HCT116 (cell line): ENCODE measurements around the gene CLCF1. TPM values are rescaled to one million over a fixed set of nuclear protein-coding genes. Genes with fewer than 3 reads are reported as not detected.
A peak's percentile ranks its signal among the peaks of the same experiment; 100 is the strongest.

Experiments used
- ATAC-seq: fragments of 200-7000 bp; cut with Tn5 transposase; 2 replicates; pipeline ENCODE4 v1.9.1; 2020; ENCODE audit warnings: mild to moderate bottlenecking, moderate library complexity
- BruUV-seq: library from RNA; stranded (reverse); fragments of 400-500 nt; replicated peaks from 2 replicates; lab custom pipeline; 2021; lab: Mats Ljungman, UMichigan
- CTCF ChIA-PET: fragments of 300-600 bp; sonication (Branson Sonifier 250); formaldehyde crosslinking; loops from one replicate; lab custom pipeline; 2021; ENCODE audit warnings: antibody characterized with exemption; lab: Charles Lee
- POLR2A ChIA-PET: fragments of 300-600, 350-600 bp; sonication (Branson Sonifier 250); formaldehyde crosslinking; loops from one replicate; lab custom pipeline; 2021; ENCODE audit warnings: antibody characterized with exemption; lab: Charles Lee
- RAD21 ChIA-PET, 2 experiments: fragments of 300-600 bp; sonication (Branson Sonifier 250); formaldehyde crosslinking; loops; one replicate each; lab custom pipeline; 2023; ENCODE audit warnings: low total read pairs in 2 of 2; ENCODE audit not compliant: uncharacterized antibody in 2 of 2, unreplicated experiment in 2 of 2, low non-redundant PET in 1 of 2; lab: Charles Lee
- DNase-seq: peaks from one replicate; pipeline ENCODE4 v3.0.0-alpha.2; 2010; ENCODE audit warnings: low read depth, low spot score
- H2AFZ ChIP-seq: fragments of 200-600 bp; shearing (Covaris generic), sonication (generic); 2 replicates; pipeline ENCODE4 v1.6.1; 2017; ENCODE audit warnings: low read depth, mixed run types, mixed read lengths, antibody characterized with exemption, low read length; ENCODE audit not compliant: poor library complexity, severe bottlenecking
- H3K27ac ChIP-seq: 2 replicates; pipeline ENCODE4 v1.5.1; 2012; ENCODE audit warnings: low read depth, low read length
- H3K27me3 ChIP-seq: fragments of 200-600 bp; sonication (generic); 2 replicates; pipeline ENCODE4 v1.6.1; 2016; ENCODE audit warnings: mixed run types, low read length, mixed read lengths; ENCODE audit not compliant: insufficient read depth
- H3K36me3 ChIP-seq, 2 experiments: fragments of 200-500 bp in 1 of 2; fragments of 200-600 bp in 1 of 2; sonication (Bioruptor generic) in 1 of 2; sonication (generic) in 1 of 2; 2 replicates each; pipeline versions ENCODE4 v1.5.1 to v1.6.1; 2014 to 2016; ENCODE audit warnings: low read length in 2 of 2, inconsistent platforms in 1 of 2, mixed read lengths in 1 of 2, mixed run types in 1 of 2; ENCODE audit not compliant: insufficient read depth in 2 of 2, control insufficient read depth in 1 of 2
- H3K4me1 ChIP-seq, 2 experiments: fragments of 200-600 bp in 1 of 2; sonication (generic) in 1 of 2; 2 replicates each; pipeline versions ENCODE4 v1.5.1 to v1.6.1; 2012 to 2017; ENCODE audit warnings: low read length in 2 of 2, inconsistent platforms in 1 of 2, mild to moderate bottlenecking in 1 of 2, mixed read lengths in 1 of 2, mixed run types in 1 of 2, moderate library complexity in 1 of 2; ENCODE audit not compliant: insufficient read depth in 2 of 2, control insufficient read depth in 1 of 2
- H3K4me2 ChIP-seq: fragments of 200-600 bp; sonication (generic); 2 replicates; pipeline ENCODE4 v1.6.1; 2017; ENCODE audit warnings: mixed run types, low read length, mixed read lengths
- H3K4me3 ChIP-seq, 2 experiments: fragments of 200-600 bp in 1 of 2; sonication (generic) in 1 of 2; replicated peaks in 1 of 2; 2 replicates each; pipeline ENCODE4 v1.5.1; 2011 to 2016; ENCODE audit warnings: low read length in 2 of 2, control low read depth in 1 of 2, low read depth in 1 of 2, mild to moderate bottlenecking in 1 of 2, mixed read lengths in 1 of 2, mixed run types in 1 of 2
- H3K79me2 ChIP-seq: fragments of 200-600 bp; sonication (generic); 2 replicates; pipeline ENCODE4 v1.6.1; 2017; ENCODE audit warnings: mild to moderate bottlenecking, mixed run types, low read length, moderate library complexity, mixed read lengths; ENCODE audit not compliant: insufficient read depth
- H3K9ac ChIP-seq: fragments of 200-600 bp; sonication (generic); 2 replicates; pipeline ENCODE4 v1.6.1; 2016; ENCODE audit warnings: low read length, mixed read lengths
- H3K9me2 ChIP-seq: fragments of 200-600 bp; sonication (generic), shearing (Covaris generic); 2 replicates; pipeline ENCODE4 v1.6.1; 2017; ENCODE audit warnings: mixed run types, mild to moderate bottlenecking, moderate library complexity; ENCODE audit not compliant: insufficient read depth
- H3K9me3 ChIP-seq, 2 experiments: fragments of 200-500 bp in 1 of 2; fragments of 200-600 bp in 1 of 2; sonication (Bioruptor generic) in 1 of 2; sonication (generic) in 1 of 2; 2 replicates each; pipeline ENCODE4 v1.6.1; 2014 to 2017; ENCODE audit warnings: low read length in 2 of 2, mixed read lengths in 2 of 2, inconsistent platforms in 1 of 2, low read depth in 1 of 2, mild to moderate bottlenecking in 1 of 2, mixed run types in 1 of 2, moderate library complexity in 1 of 2; ENCODE audit not compliant: control insufficient read depth in 1 of 2, insufficient read depth in 1 of 2
- H4K20me1 ChIP-seq: fragments of 200-600 bp; sonication (generic), shearing (Covaris generic); 2 replicates; pipeline ENCODE4 v1.6.1; 2017; ENCODE audit warnings: mixed run types, mild to moderate bottlenecking, moderate library complexity; ENCODE audit not compliant: insufficient read depth
- EZH2 ChIP-seq: fragments of 200-600 bp; sonication (generic); IDR thresholded peaks from 2 replicates; pipeline ENCODE4 v1.6.1; 2017; ENCODE audit warnings: antibody characterized with exemption, mixed run types
- EZH2phosphoT487 ChIP-seq: fragments of 200-600 bp; IDR thresholded peaks from 2 replicates; pipeline ENCODE4 v1.6.1; 2018; ENCODE audit warnings: antibody characterized with exemption, borderline replicate concordance
- POLR2AphosphoS5 ChIP-seq: IDR thresholded peaks from 2 replicates; pipeline ENCODE4 v1.6.1; 2011; ENCODE audit warnings: mild to moderate bottlenecking, low read depth, low read length, moderate library complexity
- SIN3A ChIP-seq: IDR thresholded peaks from 2 replicates; pipeline ENCODE4 v1.6.1; 2012; ENCODE audit warnings: low read depth
- SP1 ChIP-seq: IDR thresholded peaks from 2 replicates; pipeline ENCODE4 v1.6.1; 2012; ENCODE audit warnings: low read depth
- intact Hi-C: fragments of 100-400 bp; cut with micrococcal nuclease; formaldehyde crosslinking; loops from 2 replicates; pipeline ENCODE4 v1.10.0; 2022
- total RNA-seq: library from RNA; stranded (reverse); gene quantifications from one replicate; pipeline ENCODE4 v1.2.1, GENCODE V29; 2021; ENCODE audit not compliant: unreplicated experiment

Gene CLCF1
- total RNA-seq, 1 experiment from 2014 or later = 12.2 TPM

- peaks cover 0 to 36% of the 10 kb centered on the region in 2 experiments; a peak in 2 of 4 replicates for H3K4me1 ChIP-seq
- no peak overlapping the region for H2AFZ ChIP-seq
- no peak for ATAC-seq
- no peak for DNase-seq
- peaks cover 22% of the 10 kb centered on the region for H3K79me2 ChIP-seq
- intact Hi-C loops = no loop called here
- no peak overlapping the region for H3K9ac ChIP-seq
- no peaks in the 10 kb centered on the region for H3K27me3 ChIP-seq
- peaks cover 0 to 12% of the 10 kb centered on the region in 2 experiments; a peak in 2 of 4 replicates for H3K36me3 ChIP-seq
- CTCF ChIA-PET = interaction anchor here (1.5 to 16.6 kb wide), 2 partner anchors 12 to 13 kb away, joined by 3 to 456 read pairs; partner anchors contain the start of gene CLCF1
- POLR2A ChIA-PET = no interaction called here
- H3K9me2 ChIP-seq = no peaks in the 10 kb centered on the region
- no peak overlapping the region for H3K4me3 ChIP-seq
- H3K9me3 ChIP-seq = no peaks in the 10 kb centered on the region
- no TSS peak for BruUV-seq
- no peaks in the 10 kb centered on the region for H4K20me1 ChIP-seq
- TF ChIP-seq EZH2 = no peak
- peak; percentile 34; the same call in 1 of the 2 replicates for TF ChIP-seq POLR2AphosphoS5
- RAD21 ChIA-PET = no interaction called here
- no peak overlapping the region for H3K4me2 ChIP-seq
- H3K27ac ChIP-seq = no peak overlapping the region
Observed at GRCh38 chr11:67364169-67364568, 9.2 kb downstream of the CLCF1 start.

- Histone ChIP-seq H3K79me2 (peaks cover 10% of the 10 kb centered on the region; the same call in 1 of the 2 replicates), H3K4me1 (peaks cover 44 to 70% of the 10 kb centered on the region in 2 experiments), H3K36me3 (no peaks in the 10 kb centered on the region; a peak in 1 of 4 replicates), H4K20me1 (no peaks in the 10 kb centered on the region), H3K27me3 (no peaks in the 10 kb centered on the region), H3K9me2 (no peaks in the 10 kb centered on the region), H3K9me3 (no peaks in the 10 kb centered on the region), H3K9ac (peak overlapping the region; percentile 84), H3K4me2 (peak overlapping the region; percentile 93), H3K4me3 (peak overlapping the region in 1 of 2 experiments; percentile 8; a peak in 2 of 4 replicates), H2AFZ (no peak overlapping the region), H3K27ac (peak overlapping the region; percentile 95)
- intact Hi-C loops = loop anchor here (1.0 kb wide), 3 partner anchors 16 to 44 kb away; no protein-coding TSS in a partner anchor
- CTCF ChIA-PET = interaction anchor here (1.0 to 16.6 kb wide), 5 partner anchors 11 to 96 kb away, joined by 3 to 456 read pairs (median 4); partner anchors contain the start of genes CLCF1 and PPP1CA
- TF ChIP-seq SIN3A (no peak), SP1 (no peak), EZH2phosphoT487 (no peak)
- POLR2A ChIA-PET = interaction anchor here (1.1 to 8.1 kb wide), 2 partner anchors 12 to 18 kb away, joined by 3 to 210 read pairs; partner anchors contain the start of gene CLCF1
- DNase-seq (no peak), ATAC-seq (no peak)
- RAD21 ChIA-PET = interaction anchor here (2.4 to 6.0 kb wide), 2 partner anchors 23 kb away, joined by 44 to 76 read pairs; no protein-coding TSS in a partner anchor
- BruUV-seq = no TSS peak
Observed at GRCh38 chr11:67357831-67358670, 15.3 kb downstream of the CLCF1 start.
